IMR-90 (cell line): ENCODE results near the gene TENT5C. TPM values are rescaled to one million over a fixed set of nuclear protein-coding genes. Genes with fewer than 3 reads are reported as not detected.

Experiments
- ATAC-seq: fragments of 200-7000 bp; cut with Tn5 transposase; 2 replicates; pipeline ENCODE4 v1.9.1; 2020; ENCODE audit warnings: low read depth, mild to moderate bottlenecking, moderate library complexity
- BruUV-seq: library from RNA; stranded (reverse); fragments of 400-500 nt; replicated peaks from 2 replicates; lab custom pipeline; 2021; lab: Mats Ljungman, UMichigan
- CTCF ChIA-PET: fragments of 300-600 bp; formaldehyde crosslinking; extraction: SDS; loops from one replicate; lab custom pipeline; 2021; ENCODE audit warnings: antibody characterized with exemption; lab: Yijun Ruan, JAX
- POLR2A ChIA-PET: fragments of 300-600 bp; sonication (Branson Sonifier 250); formaldehyde crosslinking; loops from one replicate; lab custom pipeline; 2022; ENCODE audit warnings: antibody characterized with exemption; ENCODE audit not compliant: unreplicated experiment; lab: Charles Lee
- DNase-seq: peaks from one replicate; pipeline ENCODE4 v3.0.0; 2013
- H2AFZ ChIP-seq: replicated peaks from 2 replicates; pipeline ENCODE3; 2013; ENCODE audit warnings: low read length, mild to moderate bottlenecking; ENCODE audit not compliant: poor library complexity
- H2AK5ac ChIP-seq: 2 replicates; pipeline ENCODE4 v1.6.1; 2013; ENCODE audit warnings: low read depth, low read length, inconsistent platforms
- H2AK9ac ChIP-seq: replicated peaks from 2 replicates; pipeline ENCODE3; 2013; ENCODE audit warnings: mild to moderate bottlenecking, low read depth, low read length, moderate library complexity; ENCODE audit not compliant: poor library complexity
- H2BK120ac ChIP-seq: 2 replicates; pipeline ENCODE4 v1.6.1; 2013; ENCODE audit warnings: low read depth, low read length, inconsistent platforms
- H2BK15ac ChIP-seq: 3 replicates; pipeline ENCODE4 v1.6.1; 2013; ENCODE audit warnings: low read depth, low read length, inconsistent platforms
- H2BK20ac ChIP-seq: 2 replicates; pipeline ENCODE4 v1.6.1; 2013; ENCODE audit warnings: low read depth, mild to moderate bottlenecking, inconsistent platforms, low read length, moderate library complexity
- H2BK5ac ChIP-seq: 2 replicates; pipeline ENCODE4 v1.6.1; 2013; ENCODE audit warnings: mild to moderate bottlenecking, low read depth, low read length, inconsistent platforms; ENCODE audit not compliant: poor library complexity, severe bottlenecking
- H3K14ac ChIP-seq: replicated peaks from 2 replicates; pipeline ENCODE4 v1.6.1; 2013; ENCODE audit warnings: low read depth, low read length, inconsistent platforms
- H3K18ac ChIP-seq: 2 replicates; pipeline ENCODE4 v1.6.1; 2013; ENCODE audit warnings: low read depth, low read length, control low read depth
- H3K23ac ChIP-seq: 2 replicates; pipeline ENCODE4 v1.6.1; 2013; ENCODE audit warnings: low read depth, low read length, inconsistent platforms
- H3K27ac ChIP-seq: 2 replicates; pipeline ENCODE4 v1.5.1; 2013; ENCODE audit warnings: mild to moderate bottlenecking, control low read depth, low read length; ENCODE audit not compliant: insufficient read depth
- H3K27me3 ChIP-seq: 2 replicates; pipeline ENCODE4 v1.6.1; 2013; ENCODE audit warnings: low read length; ENCODE audit not compliant: control insufficient read depth, insufficient read depth
- H3K36me3 ChIP-seq: 2 replicates; pipeline ENCODE4 v1.6.1; 2013; ENCODE audit warnings: low read length, mixed read lengths; ENCODE audit not compliant: control insufficient read depth, insufficient read depth
- H3K4ac ChIP-seq: 2 replicates; pipeline ENCODE4 v1.6.1; 2013; ENCODE audit warnings: low read depth, low read length, inconsistent platforms
- H3K4me1 ChIP-seq: 2 replicates; pipeline ENCODE4 v1.6.1; 2013; ENCODE audit warnings: low read length, mixed read lengths; ENCODE audit not compliant: control insufficient read depth, insufficient read depth
- H3K4me2 ChIP-seq: 2 replicates; pipeline ENCODE4 v1.6.1; 2013; ENCODE audit warnings: low read depth, mild to moderate bottlenecking, control low read depth, low read length, moderate library complexity
- H3K4me3 ChIP-seq: 2 replicates; pipeline ENCODE4 v1.5.1; 2013; ENCODE audit warnings: low read depth, mild to moderate bottlenecking, control low read depth, low read length, moderate library complexity; ENCODE audit not compliant: insufficient read depth
- H3K56ac ChIP-seq: 2 replicates; pipeline ENCODE4 v1.6.1; 2013; ENCODE audit warnings: low read length, inconsistent platforms; ENCODE audit not compliant: insufficient read depth; ENCODE audit errors: extremely low read depth
- H3K79me1 ChIP-seq, 2 experiments: 2 replicates each; pipeline ENCODE4 v1.6.1; 2013; ENCODE audit warnings: low read length in 2 of 2, inconsistent platforms in 1 of 2, low read depth in 1 of 2
- H3K9ac ChIP-seq: 2 replicates; pipeline ENCODE4 v1.6.1; 2013; ENCODE audit warnings: low read depth, low read length, control low read depth
- H3K9me1 ChIP-seq: 2 replicates; pipeline ENCODE4 v1.6.1; 2013; ENCODE audit warnings: low read length, inconsistent platforms; ENCODE audit not compliant: insufficient read depth
- H3K9me3 ChIP-seq: 2 replicates; pipeline ENCODE4 v1.6.1; 2013; ENCODE audit warnings: low read length; ENCODE audit not compliant: control insufficient read depth, insufficient read depth
- H4K20me1 ChIP-seq: 2 replicates; pipeline ENCODE4 v1.6.1; 2013; ENCODE audit warnings: low read length, inconsistent platforms; ENCODE audit not compliant: insufficient read depth
- H4K5ac ChIP-seq: 2 replicates; pipeline ENCODE4 v1.6.1; 2013; ENCODE audit warnings: mild to moderate bottlenecking, low read depth, low read length, control low read depth
- H4K8ac ChIP-seq, 2 experiments: 2 replicates each; pipeline ENCODE4 v1.6.1; 2013; ENCODE audit warnings: low read depth in 2 of 2, low read length in 2 of 2, control low read depth in 1 of 2, inconsistent platforms in 1 of 2
- H4K91ac ChIP-seq: 2 replicates; pipeline ENCODE4 v1.6.1; 2013; ENCODE audit warnings: low read depth, low read length, inconsistent platforms; ENCODE audit not compliant: insufficient read depth
- POLR2A ChIP-seq: IDR thresholded peaks from 2 replicates; pipeline ENCODE4 v1.6.1; 2012; ENCODE audit warnings: mild to moderate bottlenecking, low read depth, low read length
- WGBS, 2 experiments: methylation state at CpG; one replicate each; pipeline versions ENCODE4 v1.1.5 to v1.1.7; 2013; ENCODE audit warnings: missing lambda C conversion rate in 2 of 2; ENCODE audit not compliant: insufficient read length in 1 of 2; ENCODE audit errors: extremely low coverage in 2 of 2; 5-methylcytosine and 5-hydroxymethylcytosine counted together
- dilution Hi-C: fragments of 300-500 bp; cut with HindIII; formaldehyde crosslinking; loops from one replicate; pipeline ENCODE4 v1.14.3; 2018; ENCODE audit warnings: low sequenced_read_pairs; ENCODE audit not compliant: unreplicated experiment
- in situ Hi-C: fragments of 300-500 bp; cut with MboI; formaldehyde crosslinking; loops from 3 replicates; pipeline ENCODE4 v1.14.3; 2019; ENCODE audit warnings: low sequenced_read_pairs, inconsistent platforms, mixed read lengths
- intact Hi-C: fragments of 100-400 bp; cut with micrococcal nuclease; formaldehyde crosslinking; loops from 2 replicates; pipeline ENCODE4 v1.10.0; 2022
- polyA plus RNA-seq, 3 experiments: library from polyadenylated mRNA; depleted of rRNA; stranded (reverse); fragments of >200 nt; gene quantifications; 2 replicates each; pipeline ENCODE4 v1.2.3, GENCODE V29; 2012; ENCODE audit warnings: low replicate concordance in 1 of 3
- total RNA-seq: library from RNA; depleted of rRNA; stranded (reverse); fragments of >200 nt; gene quantifications from 2 replicates; pipeline ENCODE4 v1.2.3, GENCODE V29; 2012

The TENT5C gene
- total and polyA plus RNA-seq, 2 of the 4 experiments (the other 2 are of a cell fraction), result 1.5 to 4.1 TPM

GRCh38 chr1:117608115-117608615, 2.3 kb downstream of the TENT5C start:
- H3K27me3 ChIP-seq, result no peaks in the 10 kb centered on the region
- dilution Hi-C loops, result no loop called here

More at GRCh38 chr1:117608115-117608615, 2.3 kb downstream of the TENT5C start:
- Histone ChIP-seq H3K23ac (peak overlapping the region; percentile 90), H3K36me3 (no peaks in the 10 kb centered on the region), H4K5ac (no peak overlapping the region), H2BK5ac (no peak overlapping the region), H2AK5ac (no peak overlapping the region; the same call in 1 of the 2 replicates), H3K4me3 (0 out of 2 replicates have a peak overlapping the region, but pooled peaks have one; percentile 6), H2AFZ (no peak overlapping the region), H3K18ac (no peak overlapping the region), H3K4ac (no peak overlapping the region; the same call in 1 of the 2 replicates), H4K91ac (no peak overlapping the region), H3K9me1 (peaks cover 25% of the 10 kb centered on the region), H4K8ac (no peak overlapping the region; a peak in 1 of 4 replicates), H3K4me2 (peak overlapping the region; percentile 58), H3K14ac (peak overlapping the region; percentile 80), H3K9ac (no peak overlapping the region), H3K56ac (no peak overlapping the region), H3K9me3 (no peaks in the 10 kb centered on the region), H2BK20ac (no peak overlapping the region), H3K4me1 (peaks cover 14% of the 10 kb centered on the region), H3K79me1 (peaks cover 4 to 65% of the 10 kb centered on the region in 2 experiments), H2AK9ac (no peak overlapping the region), H2BK120ac (no peak overlapping the region), H2BK15ac (no peak overlapping the region), H3K27ac (no peak overlapping the region), H4K20me1 (peaks cover 70% of the 10 kb centered on the region; the same call in 1 of the 2 replicates)
- WGBS, 2 experiments, result 72% methylated on average over 2 of the region's 7 CpGs; no CpG with 5 or more reads in 1 of the 2 experiments
- TF ChIP-seq POLR2A, result no peak
- intact Hi-C loops, result loop anchor here (5.0 kb wide), 2 partner anchors 71 to 214 kb away; no protein-coding TSS in a partner anchor
- ATAC-seq (no peak), DNase-seq (no peak)
- BruUV-seq, result TSS peak; percentile 40
- POLR2A ChIA-PET, result interaction anchor here (0.6 kb wide), 1 partner anchor 85 kb away, joined by 9 read pairs; no protein-coding TSS in a partner anchor
- in situ Hi-C loops, result loop anchor here (5.0 to 10.0 kb wide), 2 partner anchors 89 to 147 kb away; no protein-coding TSS in a partner anchor
- CTCF ChIA-PET, result interaction anchor here (0.6 to 1.5 kb wide), 4 partner anchors 138 to 479 kb away, joined by 3 to 7 read pairs (median 4); no protein-coding TSS in a partner anchor
